Amygdala (tissue), 56 donors: ENCODE data around the gene MR1.

Experiments
- DNase-seq, 56 donors: peaks; one replicate each; lab custom pipeline; 2025; lab: John Stamatoyannopoulos, UW

MR1 gene

DNA sequence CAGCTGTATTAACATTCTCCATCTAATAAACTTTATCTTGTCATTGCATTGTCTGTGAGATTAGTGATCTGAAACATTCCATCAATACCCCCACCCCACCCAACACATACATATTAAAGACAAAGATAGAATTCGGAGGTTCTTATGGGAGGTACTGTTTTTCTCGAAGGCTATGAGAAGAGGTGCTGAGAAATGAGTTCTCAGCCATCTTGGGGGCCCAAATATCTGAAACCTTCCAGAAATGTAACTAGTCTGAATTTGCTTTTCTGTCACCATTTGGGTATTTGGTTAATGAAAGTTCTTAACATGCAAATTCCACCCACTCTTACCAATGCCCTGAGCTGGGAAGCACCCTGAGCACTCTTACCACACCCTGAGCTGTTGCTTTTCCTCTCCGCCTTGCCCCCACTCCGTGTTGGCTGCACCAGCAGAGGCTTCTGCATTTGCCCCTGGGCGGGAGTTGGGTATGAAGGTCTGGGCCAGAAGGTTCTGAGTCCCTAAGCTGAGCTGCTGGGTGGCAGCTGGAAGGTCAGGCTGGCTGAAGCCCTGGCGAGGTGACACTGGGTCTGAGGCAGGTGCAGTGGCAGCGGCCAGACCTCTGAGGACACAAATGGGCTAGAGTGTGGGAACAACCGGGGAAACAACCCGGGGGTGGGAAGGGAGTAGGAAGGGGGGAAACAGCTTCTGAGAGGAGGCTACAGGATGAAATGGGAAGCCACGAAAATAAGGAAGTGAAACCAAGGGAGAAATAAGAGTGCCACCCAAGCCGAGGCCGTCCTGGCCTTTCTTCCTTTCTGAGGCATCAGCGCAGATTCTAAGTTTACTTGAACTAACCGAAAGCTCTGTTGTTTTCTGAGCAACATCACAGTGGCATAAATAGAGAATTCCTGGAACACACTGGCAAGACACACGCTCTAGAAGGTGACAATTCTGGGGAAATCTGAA is 28.4 kb downstream of the MR1 start:
- DNase-seq: peak in 10 of 56 donors; percentile 4 to 41 (median 28)

DNA sequence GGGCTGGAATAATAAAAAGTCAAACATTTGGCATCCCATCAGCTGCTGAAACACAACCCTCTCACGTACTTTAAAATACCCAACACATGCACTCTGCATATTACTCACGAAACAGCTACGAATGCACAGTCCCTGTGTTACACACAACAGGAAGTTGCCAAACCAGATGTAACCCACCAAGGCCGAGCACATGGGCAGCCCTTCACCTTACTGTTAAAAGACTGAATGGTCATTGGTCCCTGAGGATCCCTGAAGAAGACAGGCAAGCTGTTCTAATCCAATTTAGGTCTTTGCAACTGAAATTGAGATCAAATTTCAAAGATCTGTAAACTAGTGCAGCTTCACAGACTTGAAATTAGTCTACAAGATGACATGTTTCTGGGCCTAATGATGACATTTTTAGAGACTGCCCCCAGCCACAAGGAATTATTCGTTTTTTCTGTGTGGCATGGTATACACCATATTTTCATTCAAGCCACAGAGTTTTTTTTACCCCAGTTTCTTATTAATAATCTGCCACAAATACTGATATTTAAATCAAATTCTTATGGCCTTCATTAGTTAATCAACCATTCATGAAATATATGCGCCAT is 29.1 kb downstream of the MR1 start:
- peak in 2 of 56 donors; percentile 6 to 30 for DNase-seq

DNA sequence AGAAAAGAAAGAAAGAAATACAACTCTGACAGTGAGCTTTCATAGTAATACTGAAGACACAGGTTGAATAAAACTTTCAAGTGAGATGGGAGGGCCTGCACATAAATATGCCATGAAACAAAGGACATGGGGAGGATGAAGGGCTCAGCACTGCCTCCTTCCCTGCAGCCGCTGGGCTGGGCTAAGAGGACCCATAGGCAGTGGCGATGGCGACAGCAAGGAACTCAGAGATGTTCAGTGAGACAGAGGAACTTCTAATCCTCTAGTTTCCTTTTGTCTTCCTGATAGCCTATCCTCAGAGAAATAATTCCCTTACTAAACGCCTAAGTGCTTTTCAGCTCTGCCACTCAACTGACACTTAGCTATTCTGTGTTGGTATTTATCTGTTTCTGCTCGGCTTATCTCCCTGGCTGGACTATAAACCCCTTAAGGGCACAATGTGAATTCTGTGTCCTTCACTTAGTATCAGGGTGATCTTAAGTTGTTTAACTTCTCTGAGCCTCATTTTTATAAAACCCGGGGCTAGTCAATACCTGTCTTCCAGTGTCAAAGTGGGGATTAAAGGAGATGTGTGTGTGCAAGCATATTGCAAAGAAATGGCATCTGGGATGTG is 30.3 kb downstream of the MR1 start:
- DNase-seq: no peak

- no peak for DNase-seq
These were observed 30.9 kb downstream of the MR1 start for GRCh38 chr1:181064702-181065101.

DNA sequence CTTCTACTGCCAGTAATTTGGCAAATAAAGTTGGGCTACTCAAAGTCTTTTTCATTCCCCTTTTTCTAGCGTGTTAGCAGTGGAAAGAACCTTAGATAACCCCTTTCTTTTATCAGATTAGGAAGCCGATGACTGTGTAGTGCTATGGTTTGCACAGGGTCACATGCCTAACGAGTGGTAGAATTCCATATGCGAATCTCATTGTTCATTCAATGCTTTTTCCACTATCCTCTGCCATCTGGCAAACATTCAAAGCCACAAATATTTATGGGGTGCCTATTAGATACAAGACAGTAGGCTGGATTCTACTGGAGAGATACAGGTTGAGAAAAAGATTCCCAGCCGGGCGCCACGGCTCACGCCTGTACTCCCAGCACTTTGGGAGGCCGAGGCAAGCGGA is 39.9 kb downstream of the MR1 start:
- DNase-seq: no peak

- DNase-seq: no peak
These were observed 42.1 kb downstream of the MR1 start for GRCh38 chr1:181075766-181076350.

GRCh38 chr1:181076852-181077251 is 43.1 kb downstream of the MR1 start:
- no peak for DNase-seq

- no peak for DNase-seq
These were observed 43.9 kb downstream of the MR1 start for GRCh38 chr1:181077576-181078242.

GRCh38 chr1:181079382-181079781 is 45.6 kb downstream of the MR1 start:
- no peak for DNase-seq

GRCh38 chr1:181079920-181080319 is 46.1 kb downstream of the MR1 start:
- no peak for DNase-seq

- DNase-seq: no peak
These were observed 46.8 kb downstream of the MR1 start for GRCh38 chr1:181080556-181080955.

DNA sequence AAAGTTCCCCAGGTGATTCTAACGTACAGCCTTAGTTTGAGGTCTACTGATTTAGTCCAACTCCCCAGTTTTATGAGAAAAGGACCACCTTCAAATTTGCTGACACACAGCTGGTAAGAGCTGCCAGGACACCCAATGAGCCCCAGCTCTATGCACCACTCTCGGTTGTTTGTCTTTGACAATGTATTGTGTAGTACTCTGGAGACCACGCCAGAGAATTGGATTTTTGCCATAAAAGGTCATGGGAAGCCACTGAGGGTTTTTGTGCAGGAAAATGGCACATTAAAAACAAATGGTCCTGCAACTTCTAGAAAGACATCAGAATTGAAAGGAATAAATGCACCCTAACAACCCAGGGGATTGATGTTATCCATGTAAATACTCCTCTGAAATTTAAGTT is 47.6 kb downstream of the MR1 start:
- DNase-seq: no peak

DNA sequence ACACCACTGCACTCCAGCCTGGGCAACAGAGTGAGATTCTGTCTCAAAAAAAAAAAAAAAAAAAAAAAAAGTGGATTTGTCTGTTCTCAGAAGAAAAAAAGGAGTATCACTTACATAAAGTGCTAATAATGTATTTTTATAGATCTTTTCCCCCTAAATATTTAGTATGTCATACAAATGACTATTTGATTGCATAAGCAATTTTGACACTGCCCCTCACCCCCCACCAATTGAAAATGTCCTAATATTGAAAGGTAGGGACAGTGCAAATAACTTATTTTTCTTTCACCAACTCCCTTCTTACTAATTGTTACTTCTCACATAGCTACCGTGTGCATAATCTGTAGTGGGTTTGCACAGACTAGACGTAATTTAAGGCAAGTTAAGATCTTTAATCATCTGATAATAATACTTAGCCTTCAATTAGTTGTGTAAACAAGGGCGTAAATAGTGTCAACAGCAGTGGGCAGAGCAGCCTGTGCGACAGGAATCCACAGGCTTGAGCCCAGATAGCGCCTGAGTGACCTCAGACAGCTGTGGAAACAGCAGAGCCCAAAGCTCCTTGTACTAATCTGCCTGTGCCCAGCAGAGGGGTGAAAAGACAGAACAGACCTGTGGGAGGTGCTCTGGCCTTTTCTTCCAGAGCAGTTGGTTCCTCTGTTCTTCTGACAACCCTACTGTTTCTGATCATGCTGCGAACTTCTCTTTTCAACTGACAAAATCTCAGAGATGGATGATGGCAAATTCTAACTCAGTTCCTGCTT is 50.2 kb downstream of the MR1 start:
- DNase-seq: peak in 3 of 56 donors; percentile 14 to 30 (median 17)

DNA sequence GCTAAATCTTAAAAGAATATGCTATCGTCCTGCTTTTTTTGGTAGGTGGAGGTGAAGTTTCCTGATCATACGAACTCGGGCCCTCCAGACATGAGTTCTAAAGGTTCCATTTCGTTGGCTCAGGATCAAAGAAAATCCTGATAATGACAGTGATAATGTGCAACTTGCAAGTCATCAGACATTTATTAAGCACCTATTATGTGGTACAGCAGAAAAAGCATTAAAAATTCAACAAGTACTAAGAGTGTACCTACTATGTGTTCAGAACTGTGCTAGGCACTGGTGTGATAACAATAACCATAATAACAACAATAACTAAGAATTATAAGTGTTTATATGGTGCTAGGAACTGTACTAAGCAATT is 50.8 kb downstream of the MR1 start:
- DNase-seq: no peak

- DNase-seq: no peak
These were observed 52.3 kb downstream of the MR1 start for GRCh38 chr1:181086091-181086490.

- DNase-seq: no peak
These were observed 53.1 kb downstream of the MR1 start for GRCh38 chr1:181086926-181087325.

GRCh38 chr1:181087400-181087901 is 53.7 kb downstream of the MR1 start:
- DNase-seq: peak in 1 of 56 donors; percentile 64

DNA sequence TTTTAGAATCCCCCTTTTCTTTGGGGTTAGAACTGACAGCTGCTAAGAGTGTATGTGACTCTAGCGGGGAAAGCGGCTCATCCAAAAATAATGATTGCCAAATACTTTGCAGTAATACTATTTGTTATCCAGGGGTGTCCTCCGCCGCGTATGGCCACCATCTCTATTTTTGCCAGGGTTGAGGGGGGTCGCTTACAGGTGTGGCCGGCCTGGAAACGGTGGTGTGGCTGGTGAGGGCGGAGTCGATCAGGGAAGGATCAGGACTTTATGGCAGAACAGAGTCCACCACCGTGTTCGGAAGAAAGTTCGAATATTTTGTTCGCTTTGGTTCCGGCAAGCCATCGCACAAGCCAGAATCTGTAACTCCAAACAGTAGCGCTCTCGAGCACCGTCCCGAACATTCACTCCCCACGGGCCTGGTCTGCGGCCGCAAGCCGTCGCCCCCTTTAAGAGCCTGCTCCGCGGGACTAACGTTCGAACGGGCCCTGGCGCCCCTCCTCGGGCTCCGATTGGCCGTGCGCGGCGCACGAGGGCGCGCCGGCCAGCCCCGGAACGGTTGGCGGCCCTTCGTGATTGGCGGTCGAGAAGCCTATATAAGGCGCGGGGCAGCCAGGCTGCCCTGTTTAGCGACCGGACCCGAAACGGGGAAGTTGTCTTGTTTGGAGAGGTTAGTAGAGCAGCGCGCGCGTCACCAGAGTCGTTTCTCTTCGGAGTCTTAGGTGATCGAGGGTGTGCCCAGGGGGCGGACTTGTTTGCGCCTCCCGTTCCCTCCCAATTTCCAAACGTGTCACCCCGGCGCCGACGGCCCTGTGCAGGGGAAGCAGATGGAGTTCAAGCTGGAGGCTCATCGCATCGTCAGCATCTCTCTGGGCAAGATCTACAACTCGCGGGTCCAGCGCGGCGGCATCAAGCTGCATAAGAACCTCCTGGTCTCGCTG is 54.6 kb downstream of the MR1 start, which contains the start of gene IER5:
Gene IER5, plus strand, starts transcription at position 622 of the 938 bp plus-strand sequence. Its CDS starts 203 bp downstream, at position 825.
- DNase-seq: peak; percentile 52 to 98 (median 92)
